ENCODE results near the gene PIK3R2. TPM values are rescaled to one million over a fixed set of nuclear protein-coding genes. Genes with fewer than 3 reads are reported as not detected.
"Not testable (repeated sequence)": the region's sequence is repeated elsewhere in the genome, so short reads cannot be mapped to it uniquely, and the experiment has no call there.

PIK3R2 gene
- total and polyA plus RNA-seq, 2 of the 4 experiments (the other 2 are of a cell fraction) = 12.2 to 25.1 TPM

DNA sequence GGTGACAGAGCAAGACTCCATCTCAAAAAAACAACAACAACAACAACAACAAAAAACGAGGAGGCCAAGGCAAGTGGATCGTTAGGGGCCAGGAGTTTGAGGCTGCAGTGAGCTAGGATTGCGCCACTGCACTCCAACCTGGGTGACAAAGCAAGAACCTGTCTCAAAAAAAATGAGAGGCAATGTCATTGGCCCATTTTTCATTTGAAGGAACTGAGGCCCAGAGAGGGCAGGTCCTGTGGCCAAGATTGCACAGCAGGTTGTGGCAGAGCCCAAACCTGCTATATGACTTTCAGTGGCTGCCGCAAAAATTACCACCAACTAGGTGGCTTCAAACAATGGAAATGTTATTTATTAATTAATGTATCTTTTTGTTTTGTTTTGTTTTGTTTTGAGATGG, 5.5 kb downstream of the PIK3R2 start:
- H2AK5ac ChIP-seq (ENCODE audit: low read depth, low read length) = no peak overlapping the region
- H4K20me1 ChIP-seq (ENCODE audit: insufficient read depth, low read length) = peaks cover 25% of the 10 kb centered on the region
- no peak overlapping the region for H2BK120ac ChIP-seq (ENCODE audit: low read depth, low read length)
- no peak overlapping the region for H4K5ac ChIP-seq (ENCODE audit: low read depth, low read length)
- no peak overlapping the region for H3K23ac ChIP-seq (ENCODE audit: low read depth, low read length)
- H2BK15ac ChIP-seq (ENCODE audit: low read depth, low read length) = no peak overlapping the region
- H3K4ac ChIP-seq (ENCODE audit: low read depth, low read length) = no peak overlapping the region
- H2AFZ ChIP-seq (replicated peaks; ENCODE audit: low read length, poor library complexity) = no peak overlapping the region
- dilution Hi-C loops (cut with HindIII; ENCODE audit: low sequenced_read_pairs, unreplicated experiment) = no loop called here
- no peak overlapping the region for H3K9ac ChIP-seq (ENCODE audit: low read depth, low read length)
- no peak overlapping the region for H2AK9ac ChIP-seq (replicated peaks; ENCODE audit: low read depth, low read length, poor library complexity)
- H3K9me3 ChIP-seq (ENCODE audit: control insufficient read depth, insufficient read depth, low read length) = no peaks in the 10 kb centered on the region
- H3K79me1 ChIP-seq (ENCODE audit: low read depth in 1 of 2, low read length in 2 of 2) = peaks cover 18 to 52% of the 10 kb centered on the region in 2 experiments
- H3K4me1 ChIP-seq (ENCODE audit: control insufficient read depth, insufficient read depth, low read length) = peaks cover 20% of the 10 kb centered on the region
- no peaks in the 10 kb centered on the region for H3K27me3 ChIP-seq (ENCODE audit: control insufficient read depth, insufficient read depth, low read length)
- intact Hi-C loops (cut with micrococcal nuclease) = loop anchor here (10.0 kb wide), 1 partner anchor 154 kb away; the partner anchor contains the start of gene ARRDC2
- H2BK5ac ChIP-seq (ENCODE audit: low read depth, low read length, poor library complexity, severe bottlenecking) = no peak overlapping the region
- ChIA-PET POLR2A (ENCODE audit: unreplicated experiment) (no interaction called here), CTCF (no interaction called here)
- no peak for ATAC-seq (ENCODE audit: low read depth)
- no peak overlapping the region for H2BK20ac ChIP-seq (ENCODE audit: low read depth, low read length)
- H3K14ac ChIP-seq (replicated peaks; ENCODE audit: low read depth, low read length) = no peak overlapping the region
- H3K56ac ChIP-seq (ENCODE audit: extremely low read depth, insufficient read depth, low read length) = no peak overlapping the region
- no peak overlapping the region for H4K91ac ChIP-seq (ENCODE audit: insufficient read depth, low read depth, low read length)
- H3K9me1 ChIP-seq (ENCODE audit: insufficient read depth, low read length) = peaks cover 11% of the 10 kb centered on the region
- BruUV-seq (replicated peaks) = no TSS peak
- in situ Hi-C loops (cut with MboI; ENCODE audit: low sequenced_read_pairs) = no loop called here
- DNase-seq = no peak
- no peak overlapping the region for H3K27ac ChIP-seq (ENCODE audit: insufficient read depth, low read length)
- H3K4me3 ChIP-seq (ENCODE audit: insufficient read depth, low read depth, low read length) = no peak overlapping the region
- no peak overlapping the region for H3K4me2 ChIP-seq (ENCODE audit: low read depth, low read length)
- TF ChIP-seq NFE2L2 (IDR thresholded peaks at IDR 0.05; ENCODE audit: low read depth, low read length) = no peak
- no peak for TF ChIP-seq MAZ (IDR thresholded peaks at IDR 0.05; ENCODE audit: borderline replicate concordance, low read depth, low read length)
- TF ChIP-seq BHLHE40 (IDR thresholded peaks at IDR 0.05; ENCODE audit: low read depth, low read length) = no peak
- no peak overlapping the region for H3K18ac ChIP-seq (ENCODE audit: low read depth, low read length)
- WGBS, 2 experiments (ENCODE audit: extremely low coverage in 2 of 2, insufficient read length in 1 of 2) = 100% methylated on average over 1 of the region's 4 CpGs; no CpG with 5 or more reads in 1 of the 2 experiments
- H4K8ac ChIP-seq (ENCODE audit: low read depth in 2 of 2, low read length in 2 of 2) = no peak overlapping the region
- H3K36me3 ChIP-seq (ENCODE audit: control insufficient read depth, insufficient read depth, low read length) = peaks cover 28% of the 10 kb centered on the region

DNA sequence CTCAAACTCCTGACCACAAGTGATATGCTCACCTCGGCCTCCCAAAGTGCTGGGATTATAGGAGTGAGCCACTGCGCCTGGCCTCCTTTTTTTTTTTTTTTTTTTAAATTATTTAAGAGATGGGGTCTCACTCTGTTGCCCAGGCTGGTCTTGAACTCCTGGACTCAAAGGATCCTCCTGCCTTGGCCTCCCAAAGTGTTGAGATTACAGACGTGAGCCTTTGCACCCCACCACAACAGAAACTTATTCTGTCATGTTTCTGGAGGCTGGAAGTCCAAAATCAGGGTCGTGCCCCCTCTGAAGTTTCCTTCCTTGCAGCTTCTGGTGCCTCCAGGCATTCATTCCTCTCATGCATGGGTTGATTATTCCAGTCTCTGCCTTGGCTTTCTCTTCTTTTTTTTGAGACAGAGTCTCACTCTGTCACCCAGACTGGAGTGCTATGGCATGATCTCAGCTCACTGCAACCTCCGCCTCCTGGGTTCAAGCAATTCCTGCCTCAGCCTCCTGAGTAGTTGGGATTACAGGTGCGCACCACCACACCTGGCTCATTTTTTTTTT, 6.2 kb downstream of the PIK3R2 start:
- H3K4ac ChIP-seq (ENCODE audit: low read depth, low read length); H3K14ac ChIP-seq (replicated peaks; ENCODE audit: low read depth, low read length); H2BK120ac ChIP-seq (ENCODE audit: low read depth, low read length); H4K5ac ChIP-seq (ENCODE audit: low read depth, low read length); DNase-seq; H2BK20ac ChIP-seq (ENCODE audit: low read depth, low read length); H3K4me2 ChIP-seq (ENCODE audit: low read depth, low read length); H2AK9ac ChIP-seq (replicated peaks; ENCODE audit: low read depth, low read length, poor library complexity); H2BK15ac ChIP-seq (ENCODE audit: low read depth, low read length); in situ Hi-C loops (cut with MboI; ENCODE audit: low sequenced_read_pairs); H2AFZ ChIP-seq (replicated peaks; ENCODE audit: low read length, poor library complexity); ATAC-seq (ENCODE audit: low read depth); H3K56ac ChIP-seq (ENCODE audit: extremely low read depth, insufficient read depth, low read length); POLR2A ChIA-PET (ENCODE audit: unreplicated experiment); H3K9ac ChIP-seq (ENCODE audit: low read depth, low read length); BruUV-seq (replicated peaks); H4K8ac ChIP-seq (ENCODE audit: low read depth in 2 of 2, low read length in 2 of 2); H3K27ac ChIP-seq (ENCODE audit: insufficient read depth, low read length); H3K9me3 ChIP-seq (ENCODE audit: control insufficient read depth, insufficient read depth, low read length); H3K18ac ChIP-seq (ENCODE audit: low read depth, low read length); H3K23ac ChIP-seq (ENCODE audit: low read depth, low read length); H2AK5ac ChIP-seq (ENCODE audit: low read depth, low read length); H3K27me3 ChIP-seq (ENCODE audit: control insufficient read depth, insufficient read depth, low read length); dilution Hi-C loops (cut with HindIII; ENCODE audit: low sequenced_read_pairs, unreplicated experiment); H4K91ac ChIP-seq (ENCODE audit: insufficient read depth, low read depth, low read length); H2BK5ac ChIP-seq (ENCODE audit: low read depth, low read length, poor library complexity, severe bottlenecking); H3K4me3 ChIP-seq (ENCODE audit: insufficient read depth, low read depth, low read length): not testable (repeated sequence)
- Histone ChIP-seq H3K9me1 (ENCODE audit: insufficient read depth, low read length) (peaks cover 11% of the 10 kb centered on the region), H3K36me3 (ENCODE audit: control insufficient read depth, insufficient read depth, low read length) (peaks cover 31% of the 10 kb centered on the region), H4K20me1 (ENCODE audit: insufficient read depth, low read length) (peaks cover 20% of the 10 kb centered on the region), H3K4me1 (ENCODE audit: control insufficient read depth, insufficient read depth, low read length) (peaks cover 18% of the 10 kb centered on the region), H3K79me1 (ENCODE audit: low read depth in 1 of 2, low read length in 2 of 2) (peaks cover 12 to 45% of the 10 kb centered on the region in 2 experiments)
- intact Hi-C loops (cut with micrococcal nuclease) = loop anchor here (10.0 kb wide), 1 partner anchor 154 kb away; the partner anchor contains the start of gene ARRDC2
- WGBS, 2 experiments (ENCODE audit: extremely low coverage in 2 of 2, insufficient read length in 1 of 2) = no CpG with 5 or more reads among the region's 6 CpGs
- CTCF ChIA-PET = interaction anchor here (0.6 kb wide), 1 partner anchor 116 kb away, joined by 3 read pairs; no protein-coding TSS in a partner anchor
